Fibroblast of lung (primary cell): Measurements from ENCODE around the gene NT5DC4. TPM values are rescaled to one million over a fixed set of nuclear protein-coding genes. Genes with fewer than 3 reads are reported as not detected.

ENCODE experiments used
- DNase-seq, 2 donors: peaks; one replicate each; pipeline versions ENCODE4 v3.0.0 to v3.0.0-alpha.2; 2010; ENCODE audit warnings: low read depth in 2 of 2
- H2AFZ ChIP-seq: 2 replicates; pipeline ENCODE4 v1.5.1; 2012; ENCODE audit warnings: low read length, control low read depth, inconsistent platforms
- H3K27ac ChIP-seq: 2 replicates; pipeline ENCODE4 v1.5.1; 2011; ENCODE audit warnings: low read length, control low read depth; ENCODE audit not compliant: insufficient read depth
- H3K27me3 ChIP-seq: 2 replicates; pipeline ENCODE4 v1.5.1; 2011; ENCODE audit warnings: mild to moderate bottlenecking, low read length; ENCODE audit not compliant: control insufficient read depth, insufficient read depth
- H3K36me3 ChIP-seq: 2 replicates; pipeline ENCODE4 v1.5.1; 2011; ENCODE audit warnings: low read length; ENCODE audit not compliant: control insufficient read depth, insufficient read depth
- H3K4me1 ChIP-seq: 2 replicates; pipeline ENCODE4 v1.5.1; 2011; ENCODE audit warnings: low read length; ENCODE audit not compliant: control insufficient read depth, insufficient read depth; ENCODE audit errors: extremely low read depth
- H3K4me2 ChIP-seq: 2 replicates; pipeline ENCODE4 v1.5.1; 2011; ENCODE audit warnings: low read length, control low read depth; ENCODE audit not compliant: insufficient read depth; ENCODE audit errors: extremely low read depth
- H3K4me3 ChIP-seq, 4 experiments: fragments of 200-600 bp in 1 of 4; sonication (generic) in 1 of 4; replicated peaks in 1 of 4; 2 replicates each; pipeline ENCODE4 v1.5.1; 2011 to 2016; ENCODE audit warnings: low read length in 4 of 4, low read depth in 3 of 4, mild to moderate bottlenecking in 3 of 4, control low read depth in 2 of 4, inconsistent platforms in 1 of 4, mixed read lengths in 1 of 4; ENCODE audit not compliant: insufficient read depth in 1 of 4; ENCODE audit errors: control extremely low read depth in 1 of 4
- H3K79me2 ChIP-seq: 2 replicates; pipeline ENCODE4 v1.5.1; 2012; ENCODE audit warnings: mild to moderate bottlenecking, low read length, inconsistent platforms; ENCODE audit not compliant: control insufficient read depth, insufficient read depth
- H3K9ac ChIP-seq: 2 replicates; pipeline ENCODE4 v1.5.1; 2011; ENCODE audit warnings: mild to moderate bottlenecking, low read length, control low read depth; ENCODE audit not compliant: insufficient read depth
- H3K9me3 ChIP-seq: 2 replicates; pipeline ENCODE4 v1.5.1; 2012; ENCODE audit warnings: low read depth, low read length; ENCODE audit not compliant: control insufficient read depth, insufficient read depth
- H4K20me1 ChIP-seq: 2 replicates; pipeline ENCODE4 v1.5.1; 2011; ENCODE audit warnings: low read length; ENCODE audit not compliant: control insufficient read depth, insufficient read depth; ENCODE audit errors: extremely low read depth
- EZH2 ChIP-seq: IDR thresholded peaks from 2 replicates; pipeline ENCODE4 v1.5.1; 2012; ENCODE audit warnings: low read length, control low read depth, mild to moderate bottlenecking; ENCODE audit errors: missing control alignments
- polyA plus RNA-seq, 2 donors: library from polyadenylated mRNA; depleted of rRNA in 1 of 2; stranded (reverse) in 1 of 2; unstranded in 1 of 2; fragments of >200 nt; gene quantifications; 2 replicates each; pipeline ENCODE4 v1.2.1, GENCODE V29; 2011 to 2012; ENCODE audit warnings: missing spikeins in 1 of 2
- total RNA-seq: library from RNA; depleted of rRNA; stranded (reverse); fragments of >200 nt; gene quantifications from 2 replicates; pipeline ENCODE4 v1.2.1, GENCODE V29; 2014
- TF ChIP-seq, protein P1 (sequence below), 2 donors: IDR thresholded peaks in 1 of 2; conservative IDR thresholded peaks in 1 of 2; 1 replicate in 1 of 2; 2 replicates in 1 of 2; pipeline ENCODE4 v1.5.1; 2011 to 2012; ENCODE audit warnings: low read length in 2 of 2, control low read depth in 1 of 2, inconsistent platforms in 1 of 2, low read depth in 1 of 2, mild to moderate bottlenecking in 1 of 2

The NT5DC4 gene
- total and polyA plus RNA-seq, 2 donors (not counting 1 experiment from before 2014, with no cell fraction given), result not detected

DNA sequence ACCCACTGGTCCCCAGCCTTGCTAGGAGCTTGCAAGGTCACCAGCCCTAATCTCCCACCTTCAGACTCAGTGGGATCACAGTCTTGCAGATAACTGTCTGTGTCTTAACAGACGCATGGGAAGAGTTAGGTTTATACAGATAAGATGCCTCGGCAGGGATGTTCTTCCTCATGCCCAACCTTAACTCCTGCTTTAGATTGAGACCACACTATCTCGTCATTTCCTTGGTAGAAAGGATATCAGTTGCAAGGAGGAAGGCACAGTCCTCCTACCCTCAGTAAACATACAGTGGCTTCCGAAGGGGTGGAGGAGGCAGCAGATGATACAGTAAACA lies 7.2 kb downstream of the NT5DC4 start:
- Histone ChIP-seq H3K36me3 (no peaks in the 10 kb centered on the region), H3K4me3 (no peak overlapping the region), H2AFZ (no peak overlapping the region), H3K9ac (no peak overlapping the region), H3K4me2 (no peak overlapping the region), H4K20me1 (no peaks in the 10 kb centered on the region), H3K4me1 (peaks cover 2% of the 10 kb centered on the region), H3K79me2 (no peaks in the 10 kb centered on the region), H3K9me3 (no peaks in the 10 kb centered on the region), H3K27ac (no peak overlapping the region), H3K27me3 (no peaks in the 10 kb centered on the region)
- TF ChIP-seq EZH2, result no peak
- TF ChIP-seq, protein P1, sequence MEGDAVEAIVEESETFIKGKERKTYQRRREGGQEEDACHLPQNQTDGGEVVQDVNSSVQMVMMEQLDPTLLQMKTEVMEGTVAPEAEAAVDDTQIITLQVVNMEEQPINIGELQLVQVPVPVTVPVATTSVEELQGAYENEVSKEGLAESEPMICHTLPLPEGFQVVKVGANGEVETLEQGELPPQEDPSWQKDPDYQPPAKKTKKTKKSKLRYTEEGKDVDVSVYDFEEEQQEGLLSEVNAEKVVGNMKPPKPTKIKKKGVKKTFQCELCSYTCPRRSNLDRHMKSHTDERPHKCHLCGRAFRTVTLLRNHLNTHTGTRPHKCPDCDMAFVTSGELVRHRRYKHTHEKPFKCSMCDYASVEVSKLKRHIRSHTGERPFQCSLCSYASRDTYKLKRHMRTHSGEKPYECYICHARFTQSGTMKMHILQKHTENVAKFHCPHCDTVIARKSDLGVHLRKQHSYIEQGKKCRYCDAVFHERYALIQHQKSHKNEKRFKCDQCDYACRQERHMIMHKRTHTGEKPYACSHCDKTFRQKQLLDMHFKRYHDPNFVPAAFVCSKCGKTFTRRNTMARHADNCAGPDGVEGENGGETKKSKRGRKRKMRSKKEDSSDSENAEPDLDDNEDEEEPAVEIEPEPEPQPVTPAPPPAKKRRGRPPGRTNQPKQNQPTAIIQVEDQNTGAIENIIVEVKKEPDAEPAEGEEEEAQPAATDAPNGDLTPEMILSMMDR (conservative IDR thresholded peaks at IDR 0.05 in 1 of 2, IDR thresholded peaks at IDR 0.05 in 1 of 2; ENCODE audit: low read depth in 1 of 2, low read length in 2 of 2), result no peak
- no peak for DNase-seq

DNA sequence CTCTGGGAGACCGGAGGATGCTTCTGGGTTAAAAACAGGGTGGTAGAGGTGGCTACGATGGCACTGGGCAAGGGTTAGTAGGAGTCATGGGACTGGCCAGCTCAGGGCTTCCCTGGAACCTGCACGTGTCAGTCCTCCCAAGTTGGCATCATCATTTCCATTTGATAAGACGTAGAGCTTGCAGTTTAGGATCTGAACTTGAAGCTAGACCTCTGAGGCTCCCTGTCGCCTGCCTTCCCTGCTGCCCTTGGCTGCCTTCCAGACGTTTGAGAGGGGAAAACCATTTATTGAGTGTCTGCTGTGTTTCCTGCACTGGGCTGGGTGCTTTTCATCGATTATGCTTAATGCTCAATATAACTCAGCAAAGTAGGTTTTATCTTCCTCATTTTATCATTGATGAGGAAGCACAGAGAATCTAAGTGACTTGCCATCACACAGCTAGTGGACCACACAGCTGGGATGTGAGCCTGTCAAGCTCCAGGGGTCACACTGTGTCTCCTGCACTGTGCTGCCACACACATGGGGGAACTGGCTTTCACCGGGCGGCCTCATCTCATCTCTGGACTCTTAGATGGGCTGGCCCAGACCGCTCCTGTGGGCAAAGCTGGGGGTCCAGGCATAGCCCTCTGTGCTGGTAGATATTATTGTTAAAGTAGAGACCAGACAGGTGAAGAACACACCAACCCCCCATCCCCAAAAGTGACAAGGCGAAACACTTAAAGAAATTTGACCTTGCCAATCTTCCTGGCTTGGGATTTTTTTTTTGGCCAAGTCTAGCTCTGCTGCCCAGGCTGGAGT lies 7.8 kb downstream of the NT5DC4 start:
- no peak for TF ChIP-seq EZH2
- TF ChIP-seq, protein P1 (conservative IDR thresholded peaks at IDR 0.05 in 1 of 2, IDR thresholded peaks at IDR 0.05 in 1 of 2; ENCODE audit: low read depth in 1 of 2, low read length in 2 of 2), result no peak
- Histone ChIP-seq H3K4me3 (no peak overlapping the region), H4K20me1 (no peaks in the 10 kb centered on the region), H3K27ac (no peak overlapping the region), H3K4me2 (no peak overlapping the region), H3K9me3 (no peaks in the 10 kb centered on the region), H3K9ac (no peak overlapping the region), H3K27me3 (no peaks in the 10 kb centered on the region), H3K79me2 (no peaks in the 10 kb centered on the region), H2AFZ (no peak overlapping the region), H3K4me1 (peaks cover 2% of the 10 kb centered on the region), H3K36me3 (no peaks in the 10 kb centered on the region)
- no peak for DNase-seq

DNA sequence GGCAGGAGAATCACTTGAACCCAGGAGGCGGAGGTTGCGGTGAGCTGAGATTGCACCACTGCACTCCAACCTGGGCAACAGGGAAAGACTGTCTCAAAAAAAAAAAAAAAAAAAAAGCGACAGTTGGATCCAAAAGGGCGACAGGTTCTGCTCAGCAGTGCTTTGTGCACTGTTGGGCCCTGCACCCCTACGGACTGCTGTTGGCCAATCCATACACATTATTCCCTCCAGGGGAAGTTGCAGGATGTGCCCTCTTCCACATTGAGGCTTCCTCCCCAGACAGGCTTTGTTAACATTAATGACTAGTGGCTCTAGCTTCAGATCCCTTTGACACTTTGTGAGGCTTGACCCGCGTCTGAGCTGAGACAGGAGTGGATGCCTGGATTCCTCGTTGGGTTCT lies 9.4 kb downstream of the NT5DC4 start:
- Histone ChIP-seq H4K20me1 (no peaks in the 10 kb centered on the region), H3K9ac (no peak overlapping the region), H3K9me3 (no peaks in the 10 kb centered on the region), H2AFZ (no peak overlapping the region), H3K27ac (no peak overlapping the region), H3K36me3 (no peaks in the 10 kb centered on the region), H3K4me2 (no peak overlapping the region), H3K79me2 (no peaks in the 10 kb centered on the region), H3K4me1 (peaks cover 2% of the 10 kb centered on the region), H3K4me3 (no peak overlapping the region), H3K27me3 (no peaks in the 10 kb centered on the region)
- TF ChIP-seq EZH2, result no peak
- TF ChIP-seq, protein P1 (conservative IDR thresholded peaks at IDR 0.05 in 1 of 2, IDR thresholded peaks at IDR 0.05 in 1 of 2; ENCODE audit: low read depth in 1 of 2, low read length in 2 of 2), result no peak
- no peak for DNase-seq
